Measurements from ENCODE around the gene ARPC1A.
"Not testable (repeated sequence)": the region's sequence is repeated elsewhere in the genome, so short reads cannot be mapped to it uniquely, and the experiment has no call there.

The ARPC1A gene

DNA sequence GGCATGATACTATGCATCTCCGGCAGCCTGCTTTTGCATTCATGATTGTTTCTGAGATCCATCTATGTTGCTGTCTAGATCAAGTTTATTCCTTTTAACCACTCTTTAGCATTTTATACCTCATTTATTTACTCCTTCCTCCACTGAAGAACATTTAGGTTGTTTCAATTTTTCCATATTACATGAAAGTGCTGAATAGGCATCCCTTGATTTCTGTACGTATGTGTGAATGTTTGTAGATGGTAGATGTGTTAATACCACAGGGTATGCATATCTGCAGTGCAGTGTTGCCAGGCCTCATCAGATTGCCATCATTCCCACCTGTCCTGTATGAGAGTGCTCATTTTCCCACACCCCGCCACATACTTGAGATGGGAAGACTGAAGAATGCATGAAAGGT is 13.9 kb downstream of the ARPC1A start:
- TF ChIP-seq CTCF (conservative IDR thresholded peaks at IDR 0.05; ENCODE audit: control insufficient read depth, insufficient read depth, low read depth, low read length), result no peak
- H3K4me3 ChIP-seq (ENCODE audit: control insufficient read depth, low read depth, low read length), result no peak overlapping the region
- no peak for DNase-seq (ENCODE audit: low read depth)

DNA sequence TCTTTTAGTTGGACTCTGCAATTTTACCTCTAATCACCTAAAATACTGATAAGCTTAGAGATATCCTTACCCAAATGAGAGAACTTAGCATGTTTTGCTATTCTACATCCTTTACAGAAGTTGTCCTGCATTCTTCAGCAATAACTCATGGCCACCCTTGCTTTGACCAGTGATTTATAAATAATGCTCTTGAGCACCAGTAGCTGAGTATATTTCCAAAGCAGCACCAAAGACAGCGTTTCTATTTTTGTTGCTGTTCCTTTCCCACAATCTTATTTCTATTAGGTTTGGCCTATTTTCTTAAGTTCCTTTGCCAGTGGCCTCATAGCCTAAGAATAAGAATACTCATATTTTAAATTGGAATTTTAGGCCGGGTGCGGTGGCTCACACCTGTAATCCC is 15.0 kb downstream of the ARPC1A start:
- no peak for TF ChIP-seq CTCF (conservative IDR thresholded peaks at IDR 0.05; ENCODE audit: control insufficient read depth, insufficient read depth, low read depth, low read length)
- no peak overlapping the region for H3K4me3 ChIP-seq (ENCODE audit: control insufficient read depth, low read depth, low read length)
- no peak for DNase-seq (ENCODE audit: low read depth)

DNA sequence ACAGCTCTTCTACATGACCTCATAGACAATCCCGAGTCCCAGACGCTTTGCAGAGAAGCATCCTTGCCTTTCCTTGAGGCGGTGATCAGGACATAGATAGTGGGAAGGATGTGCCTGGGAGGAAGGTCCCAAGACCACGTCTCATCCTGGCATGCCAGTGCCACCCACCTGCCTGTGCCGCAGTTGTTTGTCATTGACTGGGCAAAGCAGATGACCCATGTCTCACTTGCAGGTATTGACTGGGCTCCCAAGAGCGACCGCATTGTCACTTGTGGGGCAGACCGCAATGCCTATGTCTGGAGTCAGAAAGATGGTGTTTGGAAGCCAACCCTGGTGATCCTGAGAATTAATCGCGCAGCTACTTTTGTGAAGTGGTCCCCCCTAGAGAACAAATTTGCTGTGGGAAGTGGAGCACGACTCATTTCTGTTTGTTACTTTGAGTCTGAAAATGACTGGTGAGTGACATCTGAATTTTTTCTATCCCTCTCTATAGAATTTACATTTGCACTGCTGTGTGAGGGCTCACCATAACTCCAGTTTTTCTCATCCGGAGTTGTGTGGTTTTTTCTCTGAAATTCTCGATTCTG is 18.5 kb downstream of the ARPC1A start:
- no peak for DNase-seq (ENCODE audit: low read depth)
- TF ChIP-seq CTCF (conservative IDR thresholded peaks at IDR 0.05; ENCODE audit: control insufficient read depth, insufficient read depth, low read depth, low read length), result no peak

DNA sequence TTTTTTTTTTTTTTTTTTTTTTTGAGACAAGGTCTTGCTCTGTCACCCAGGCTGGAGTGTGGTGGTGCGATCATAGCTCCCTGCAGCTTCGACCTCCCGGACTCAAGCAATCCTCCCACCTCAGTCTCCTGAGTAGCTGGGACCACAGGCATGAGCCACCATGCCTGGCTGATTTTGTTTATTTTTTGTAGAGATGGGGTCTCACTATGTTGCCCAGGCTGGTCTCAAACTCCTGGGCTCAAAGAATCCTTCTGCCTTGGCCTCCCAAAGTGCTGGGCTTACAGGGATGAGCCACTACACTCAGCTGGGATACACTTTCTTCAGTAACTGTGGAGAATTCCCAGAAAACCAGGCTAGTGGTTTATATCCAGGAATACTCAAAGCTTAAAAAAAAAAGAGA is 24.9 kb downstream of the ARPC1A start:
- not testable (repeated sequence) for H3K4me3 ChIP-seq (ENCODE audit: control insufficient read depth, low read depth, low read length); DNase-seq (ENCODE audit: low read depth)

More for the DNA sequence above, 18.5 kb downstream of the ARPC1A start:
- H3K4me3 ChIP-seq (ENCODE audit: control insufficient read depth, low read depth, low read length), result no peak overlapping the region

- no peak overlapping the region for H3K4me3 ChIP-seq (ENCODE audit: control insufficient read depth, low read depth, low read length)
- no peak for TF ChIP-seq CTCF (conservative IDR thresholded peaks at IDR 0.05; ENCODE audit: control insufficient read depth, insufficient read depth, low read depth, low read length)
- no peak for DNase-seq (ENCODE audit: low read depth)
Measured at GRCh38 chr7:99352247-99352646, 26.5 kb downstream of the ARPC1A start.

- TF ChIP-seq CTCF (conservative IDR thresholded peaks at IDR 0.05; ENCODE audit: control insufficient read depth, insufficient read depth, low read depth, low read length), result no peak
- no peak for DNase-seq (ENCODE audit: low read depth)
- H3K4me3 ChIP-seq (ENCODE audit: control insufficient read depth, low read depth, low read length), result no peak overlapping the region
Measured at GRCh38 chr7:99355098-99355497, 29.4 kb downstream of the ARPC1A start.

DNA sequence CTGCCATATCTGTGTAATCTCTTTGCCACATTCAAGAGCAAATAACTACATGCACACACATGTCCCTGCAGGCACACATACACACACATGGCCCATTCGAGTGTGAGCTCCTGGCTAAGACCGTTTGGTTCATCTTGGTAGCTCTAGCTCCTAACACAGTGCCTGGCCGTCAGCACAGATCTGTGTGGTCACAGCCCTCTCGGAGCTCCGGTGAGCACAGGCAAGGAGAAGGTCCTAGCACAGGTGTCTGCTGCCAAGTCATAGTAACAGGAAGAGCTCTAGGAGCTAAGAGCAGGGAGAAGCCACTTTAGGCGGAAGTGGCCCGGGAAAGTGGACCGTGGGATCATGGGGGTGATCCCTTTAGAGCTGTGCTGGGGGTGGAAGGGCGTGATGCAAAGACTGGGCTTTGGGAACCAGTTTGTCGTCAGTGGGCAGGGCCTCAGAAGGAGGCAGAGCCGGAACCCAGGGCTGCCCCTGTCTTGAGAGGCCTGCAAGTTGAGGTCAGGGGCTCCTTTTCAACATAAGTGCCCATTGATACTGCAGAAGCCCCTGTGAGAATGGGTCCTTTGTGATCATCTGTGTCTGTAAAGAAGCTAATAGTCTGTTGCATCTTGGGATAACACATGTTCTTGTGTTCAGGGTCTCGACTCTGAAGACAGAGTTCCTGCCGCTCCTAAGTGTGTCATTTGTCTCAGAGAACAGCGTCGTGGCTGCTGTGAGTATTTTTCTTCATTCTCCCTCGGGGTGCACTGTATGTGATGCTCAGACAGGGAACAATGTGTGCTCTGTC is 32.2 kb downstream of the ARPC1A start:
- no peak overlapping the region for H3K4me3 ChIP-seq (ENCODE audit: control insufficient read depth, low read depth, low read length)
- no peak for TF ChIP-seq CTCF (conservative IDR thresholded peaks at IDR 0.05; ENCODE audit: control insufficient read depth, insufficient read depth, low read depth, low read length)
- DNase-seq (ENCODE audit: low read depth), result no peak

GRCh38 chr7:99358521-99358920 is 32.8 kb downstream of the ARPC1A start:
- not testable (repeated sequence) for DNase-seq (ENCODE audit: low read depth); H3K4me3 ChIP-seq (ENCODE audit: control insufficient read depth, low read depth, low read length)
